Gastroesophageal sphincter (tissue), 2 donors: ENCODE data around the gene KRR1.

Experiments
- EP300 ChIP-seq: sonication (generic); formaldehyde crosslinking; IDR thresholded peaks from one replicate; pipeline ENCODE4 v1.6.1; 2017; ENCODE audit warnings: antibody characterized with exemption, mild to moderate bottlenecking
- POLR2A ChIP-seq, 2 donors: fragments of 450-650 bp; IDR thresholded peaks; one replicate each; pipeline ENCODE4 v1.6.1; 2017; ENCODE audit warnings: antibody characterized with exemption in 2 of 2, mild to moderate bottlenecking in 2 of 2, moderate library complexity in 1 of 2

GRCh38 chr12:75553398-75553797 is 42.0 kb upstream of the KRR1 start:
- TF ChIP-seq POLR2A (IDR thresholded peaks at IDR 0.05) (no peak), EP300 (no peak)
